ENCODE measurements around the gene CA10. TPM values are rescaled to one million over a fixed set of nuclear protein-coding genes. Genes with fewer than 3 reads are reported as not detected.
A peak's percentile ranks its signal among the peaks of the same experiment; 100 is the strongest.

CA10 gene
- total and polyA plus RNA-seq, 2 experiments from 2014 or later, result 0.33 TPM; not detected in 1

GRCh38 chr17:51741458-51741857, 417.1 kb downstream of the CA10 start:
- H3K27ac ChIP-seq, result no peak overlapping the region
- no peaks in the 10 kb centered on the region for H3K9me3 ChIP-seq (ENCODE audit: low read depth)
- H3K9me2 ChIP-seq (replicated peaks; ENCODE audit: insufficient read depth), result no peaks in the 10 kb centered on the region
- no peak overlapping the region for H3K4me2 ChIP-seq
- no peak for DNase-seq (ENCODE audit: low spot score)
- H2AFZ ChIP-seq, result no peak overlapping the region
- H3K4me3 ChIP-seq, result no peak overlapping the region
- H3K36me3 ChIP-seq (replicated peaks; ENCODE audit: insufficient read depth, low read depth), result no peaks in the 10 kb centered on the region
- peaks cover 7% of the 10 kb centered on the region for H3K4me1 ChIP-seq (ENCODE audit: insufficient read depth)
- no peaks in the 10 kb centered on the region for H4K20me1 ChIP-seq (ENCODE audit: insufficient read depth, poor library complexity, severe bottlenecking)
- H3K79me2 ChIP-seq, result no peaks in the 10 kb centered on the region
- H3K27me3 ChIP-seq, result no peaks in the 10 kb centered on the region
- TF ChIP-seq EZH2 (IDR thresholded peaks at IDR 0.05; ENCODE audit: borderline replicate concordance), result no peak
- TF ChIP-seq, protein P1, sequence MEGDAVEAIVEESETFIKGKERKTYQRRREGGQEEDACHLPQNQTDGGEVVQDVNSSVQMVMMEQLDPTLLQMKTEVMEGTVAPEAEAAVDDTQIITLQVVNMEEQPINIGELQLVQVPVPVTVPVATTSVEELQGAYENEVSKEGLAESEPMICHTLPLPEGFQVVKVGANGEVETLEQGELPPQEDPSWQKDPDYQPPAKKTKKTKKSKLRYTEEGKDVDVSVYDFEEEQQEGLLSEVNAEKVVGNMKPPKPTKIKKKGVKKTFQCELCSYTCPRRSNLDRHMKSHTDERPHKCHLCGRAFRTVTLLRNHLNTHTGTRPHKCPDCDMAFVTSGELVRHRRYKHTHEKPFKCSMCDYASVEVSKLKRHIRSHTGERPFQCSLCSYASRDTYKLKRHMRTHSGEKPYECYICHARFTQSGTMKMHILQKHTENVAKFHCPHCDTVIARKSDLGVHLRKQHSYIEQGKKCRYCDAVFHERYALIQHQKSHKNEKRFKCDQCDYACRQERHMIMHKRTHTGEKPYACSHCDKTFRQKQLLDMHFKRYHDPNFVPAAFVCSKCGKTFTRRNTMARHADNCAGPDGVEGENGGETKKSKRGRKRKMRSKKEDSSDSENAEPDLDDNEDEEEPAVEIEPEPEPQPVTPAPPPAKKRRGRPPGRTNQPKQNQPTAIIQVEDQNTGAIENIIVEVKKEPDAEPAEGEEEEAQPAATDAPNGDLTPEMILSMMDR (IDR thresholded peaks at IDR 0.05; ENCODE audit: poor library complexity), result no peak
- no peak for TF ChIP-seq EZH2phosphoT487 (IDR thresholded peaks at IDR 0.05; ENCODE audit: low read depth, severe bottlenecking, unreplicated experiment)

- H4K20me1 ChIP-seq (ENCODE audit: insufficient read depth, poor library complexity, severe bottlenecking), result no peaks in the 10 kb centered on the region
- no peaks in the 10 kb centered on the region for H3K79me2 ChIP-seq
- no peaks in the 10 kb centered on the region for H3K9me3 ChIP-seq (ENCODE audit: low read depth)
- no peak overlapping the region for H2AFZ ChIP-seq
- no peak for DNase-seq (ENCODE audit: low spot score)
- peaks cover 7% of the 10 kb centered on the region for H3K4me1 ChIP-seq (ENCODE audit: insufficient read depth)
- TF ChIP-seq EZH2 (IDR thresholded peaks at IDR 0.05; ENCODE audit: borderline replicate concordance), result no peak
- TF ChIP-seq, protein P1 (IDR thresholded peaks at IDR 0.05; ENCODE audit: poor library complexity), result no peak
- TF ChIP-seq EZH2phosphoT487 (IDR thresholded peaks at IDR 0.05; ENCODE audit: low read depth, severe bottlenecking, unreplicated experiment), result no peak
- no peak overlapping the region for H3K4me3 ChIP-seq
- H3K9me2 ChIP-seq (replicated peaks; ENCODE audit: insufficient read depth), result no peaks in the 10 kb centered on the region
- H3K4me2 ChIP-seq, result no peak overlapping the region
- no peaks in the 10 kb centered on the region for H3K27me3 ChIP-seq
- no peaks in the 10 kb centered on the region for H3K36me3 ChIP-seq (replicated peaks; ENCODE audit: insufficient read depth, low read depth)
- no peak overlapping the region for H3K27ac ChIP-seq
- 84% methylated on average over 5 of the region's 5 CpGs for WGBS (ENCODE audit: low lambda C conversion rate, missing lambda C conversion rate)
Observed at GRCh38 chr17:51740531-51740930, 418.0 kb downstream of the CA10 start.

GRCh38 chr17:51739245-51739886, 419.1 kb downstream of the CA10 start:
- Histone ChIP-seq H3K9me2 (replicated peaks; ENCODE audit: insufficient read depth) (no peaks in the 10 kb centered on the region), H3K9me3 (ENCODE audit: low read depth) (no peaks in the 10 kb centered on the region), H3K4me1 (ENCODE audit: insufficient read depth) (peaks cover 7% of the 10 kb centered on the region), H3K4me2 (peak overlapping the region; percentile 57), H3K79me2 (no peaks in the 10 kb centered on the region), H2AFZ (no peak overlapping the region), H4K20me1 (ENCODE audit: insufficient read depth, poor library complexity, severe bottlenecking) (no peaks in the 10 kb centered on the region), H3K27ac (peak overlapping the region; percentile 81), H3K27me3 (no peaks in the 10 kb centered on the region), H3K36me3 (replicated peaks; ENCODE audit: insufficient read depth, low read depth) (no peaks in the 10 kb centered on the region), H3K4me3 (no peak overlapping the region)
- TF ChIP-seq EZH2phosphoT487 (IDR thresholded peaks at IDR 0.05; ENCODE audit: low read depth, severe bottlenecking, unreplicated experiment), result no peak
- TF ChIP-seq EZH2 (IDR thresholded peaks at IDR 0.05; ENCODE audit: borderline replicate concordance), result no peak
- TF ChIP-seq, protein P1 (IDR thresholded peaks at IDR 0.05; ENCODE audit: poor library complexity), result no peak
- WGBS (ENCODE audit: low lambda C conversion rate, missing lambda C conversion rate), result 58% methylated on average over 6 of the region's 6 CpGs
- peak; percentile 44 for DNase-seq (ENCODE audit: low spot score)
